ENCODE data around the gene HOATZ.

Gene HOATZ

DNA sequence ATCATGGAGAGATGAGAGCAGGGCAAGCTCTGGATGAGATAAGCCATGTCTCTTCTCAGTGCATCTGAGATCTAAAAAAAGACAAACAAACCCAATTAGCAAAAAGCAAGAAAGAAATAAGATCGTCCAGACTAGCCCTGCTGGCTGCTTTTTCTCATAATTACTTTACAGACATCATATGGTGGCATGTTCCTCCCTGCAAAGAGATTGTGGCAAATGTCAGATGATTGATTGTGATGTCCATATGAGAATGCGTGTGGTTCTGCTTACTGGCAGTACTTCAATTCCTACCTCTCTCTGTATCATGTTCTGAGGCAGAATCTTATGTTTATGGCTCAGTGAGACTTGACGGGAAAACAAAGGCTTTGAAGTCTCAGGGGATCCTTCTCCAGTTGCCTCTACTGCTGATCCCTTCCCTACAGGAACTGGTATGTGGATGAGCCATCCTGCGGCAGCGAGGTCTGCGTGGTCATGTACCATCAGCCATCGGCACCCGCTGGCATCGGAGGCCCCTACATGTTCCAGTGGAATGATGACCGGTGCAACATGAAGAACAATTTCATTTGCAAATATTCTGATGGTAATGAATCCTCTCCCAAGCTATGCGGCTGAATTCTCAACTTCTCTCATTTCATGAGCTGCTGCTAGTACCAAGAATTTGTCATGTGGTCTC lies 34.8 kb downstream of the HOATZ start:
- DNase-seq (ENCODE audit: low read depth), result no peak

- DNase-seq (ENCODE audit: low read depth), result no peak
These were observed 35.3 kb downstream of the HOATZ start for GRCh38 chr11:111549869-111550203.

DNA sequence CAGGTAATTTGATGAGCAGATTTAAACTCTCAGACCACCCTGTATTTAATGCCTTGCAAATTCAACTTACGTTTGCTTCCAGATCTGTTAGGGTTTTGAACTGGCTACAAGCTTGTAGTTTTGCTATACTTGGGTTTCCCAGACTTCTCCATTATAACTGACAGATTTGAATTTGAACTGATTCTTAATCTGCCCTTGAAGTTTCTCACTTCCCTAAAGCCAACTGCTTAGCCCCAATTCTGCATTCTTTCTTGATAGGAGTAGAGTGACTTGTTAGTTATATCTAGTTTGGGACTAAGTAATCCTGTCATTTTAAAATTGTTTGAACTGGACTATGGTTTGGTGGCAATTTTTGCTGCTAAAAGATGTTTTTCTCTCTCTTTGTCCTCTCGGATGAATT lies 35.7 kb downstream of the HOATZ start:
- no peak for DNase-seq (ENCODE audit: low read depth)

GRCh38 chr11:111554532-111554931 lies 40.0 kb downstream of the HOATZ start:
- DNase-seq (ENCODE audit: low read depth), result no peak

DNA sequence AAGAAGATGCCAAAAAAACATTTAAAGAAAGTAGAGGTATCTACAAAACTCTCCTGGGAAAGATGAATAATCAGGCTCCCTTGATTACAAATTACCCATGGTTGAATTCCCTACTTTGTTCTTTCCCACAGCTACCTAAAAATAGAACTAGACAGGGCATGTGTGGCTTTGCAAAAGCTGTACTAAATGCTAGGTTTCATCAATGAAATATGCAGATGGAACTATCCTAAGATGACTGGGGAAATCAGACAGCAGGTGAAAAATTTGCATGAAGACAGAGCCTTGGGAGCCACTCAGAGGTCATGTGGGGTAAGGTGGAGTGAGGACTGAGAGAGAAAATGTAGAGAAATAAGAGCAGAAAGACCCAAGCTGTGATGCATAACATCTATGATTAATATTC lies 40.7 kb downstream of the HOATZ start:
- no peak for DNase-seq (ENCODE audit: low read depth)

GRCh38 chr11:111557425-111558111 lies 43.0 kb downstream of the HOATZ start:
- no peak for DNase-seq (ENCODE audit: low read depth)

GRCh38 chr11:111559800-111560464 lies 45.4 kb downstream of the HOATZ start:
- no peak for DNase-seq (ENCODE audit: low read depth)

- DNase-seq (ENCODE audit: low read depth), result no peak
These were observed 46.2 kb downstream of the HOATZ start for GRCh38 chr11:111560800-111561199.

GRCh38 chr11:111561306-111561705 lies 46.7 kb downstream of the HOATZ start:
- no peak for DNase-seq (ENCODE audit: low read depth)

DNA sequence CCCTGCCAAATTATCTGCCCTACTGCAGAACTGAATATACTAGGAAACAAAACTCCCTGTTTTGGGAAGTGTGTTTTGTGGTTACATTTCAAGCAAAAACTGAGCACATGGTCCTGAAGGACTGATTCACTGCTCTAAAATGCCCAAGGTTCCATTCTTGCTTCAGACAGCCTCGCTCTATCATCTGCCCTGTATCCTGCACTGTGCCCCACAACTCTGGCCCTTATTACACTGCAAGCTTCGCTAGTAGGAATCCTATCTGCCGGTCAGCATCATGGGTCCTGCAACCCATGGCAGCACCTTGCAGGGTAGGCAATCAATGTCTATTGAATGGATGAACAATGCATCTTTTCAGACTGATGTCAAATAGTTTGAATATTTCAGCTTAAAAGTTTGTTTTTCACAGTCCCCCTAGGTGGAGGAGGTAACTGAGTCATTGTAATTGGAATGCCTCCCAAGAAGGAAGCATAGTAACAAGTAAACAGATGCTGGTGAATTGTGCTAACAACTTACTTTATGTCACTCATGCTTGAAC lies 47.3 kb downstream of the HOATZ start:
- no peak for DNase-seq (ENCODE audit: low read depth)

- no peak for DNase-seq (ENCODE audit: low read depth)
These were observed 48.3 kb downstream of the HOATZ start for GRCh38 chr11:111562692-111563389.

DNA sequence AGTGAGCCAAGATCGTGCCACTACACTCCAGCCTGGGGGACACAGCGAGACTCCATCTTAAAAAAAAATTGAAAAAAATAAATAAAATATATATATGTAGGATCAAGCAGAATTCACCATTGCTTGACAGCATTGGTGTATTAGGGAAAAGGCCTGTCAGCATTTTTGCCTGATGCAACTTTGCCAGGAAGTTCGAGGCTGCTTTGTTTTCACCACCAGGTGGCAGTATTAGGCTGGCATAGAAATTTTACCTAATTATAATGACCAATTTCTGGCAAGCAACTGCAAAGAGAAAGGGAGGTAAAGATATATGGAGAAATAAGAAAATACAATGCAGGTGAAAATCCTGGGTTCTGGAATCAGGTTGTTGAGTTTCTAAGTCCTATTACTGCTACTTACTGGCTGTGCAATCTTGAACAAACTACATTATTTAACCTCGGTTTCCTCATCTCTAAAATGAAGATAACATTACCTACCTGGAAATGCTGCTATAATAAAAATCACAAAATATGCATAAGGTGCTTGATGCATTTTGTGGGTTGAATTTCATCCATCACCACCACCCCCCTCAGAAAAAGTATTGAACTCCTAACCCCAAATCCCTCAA lies 50.6 kb downstream of the HOATZ start:
- DNase-seq (ENCODE audit: low read depth), result peak; percentile 40

DNA sequence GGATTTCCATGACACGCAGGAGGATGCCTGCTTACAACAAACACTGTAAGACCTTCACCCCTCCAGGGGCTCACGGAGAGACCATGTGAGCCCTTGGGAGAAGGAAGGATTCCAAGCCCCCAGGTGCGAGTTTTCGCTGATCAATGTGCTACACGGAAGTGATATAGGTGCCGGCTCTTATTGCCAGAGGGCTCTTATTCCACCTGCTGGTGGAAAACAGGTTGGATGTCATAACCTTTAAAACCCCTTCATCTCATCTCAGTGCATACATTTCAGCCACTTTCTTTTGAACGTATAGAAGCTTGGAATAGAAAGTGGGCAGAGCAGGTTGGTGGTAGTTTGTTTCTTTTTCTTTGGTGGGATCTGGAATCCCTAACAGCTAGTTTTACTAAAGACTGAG lies 51.7 kb downstream of the HOATZ start:
- no peak for DNase-seq (ENCODE audit: low read depth)

DNA sequence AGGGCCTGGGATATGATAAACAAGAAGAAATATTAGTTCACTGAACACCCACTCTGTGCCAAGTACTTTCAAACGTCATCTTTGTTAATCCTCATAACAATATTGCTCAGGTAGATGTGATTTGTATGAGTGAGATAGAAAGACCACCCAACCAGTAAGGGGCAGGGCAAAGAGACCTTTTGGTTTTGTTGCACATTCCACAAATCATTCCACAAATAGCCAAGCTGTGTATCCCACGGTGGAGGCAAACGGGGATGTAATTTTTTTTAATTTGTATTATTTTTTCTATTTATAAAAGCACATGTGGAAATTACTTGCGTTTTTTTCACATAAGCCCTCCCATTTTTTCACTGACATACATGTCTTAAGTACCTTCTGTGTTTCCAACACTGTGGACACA lies 54.9 kb downstream of the HOATZ start:
- DNase-seq (ENCODE audit: low read depth), result no peak

GRCh38 chr11:111570796-111571195 lies 56.2 kb downstream of the HOATZ start:
- DNase-seq (ENCODE audit: low read depth), result no peak

DNA sequence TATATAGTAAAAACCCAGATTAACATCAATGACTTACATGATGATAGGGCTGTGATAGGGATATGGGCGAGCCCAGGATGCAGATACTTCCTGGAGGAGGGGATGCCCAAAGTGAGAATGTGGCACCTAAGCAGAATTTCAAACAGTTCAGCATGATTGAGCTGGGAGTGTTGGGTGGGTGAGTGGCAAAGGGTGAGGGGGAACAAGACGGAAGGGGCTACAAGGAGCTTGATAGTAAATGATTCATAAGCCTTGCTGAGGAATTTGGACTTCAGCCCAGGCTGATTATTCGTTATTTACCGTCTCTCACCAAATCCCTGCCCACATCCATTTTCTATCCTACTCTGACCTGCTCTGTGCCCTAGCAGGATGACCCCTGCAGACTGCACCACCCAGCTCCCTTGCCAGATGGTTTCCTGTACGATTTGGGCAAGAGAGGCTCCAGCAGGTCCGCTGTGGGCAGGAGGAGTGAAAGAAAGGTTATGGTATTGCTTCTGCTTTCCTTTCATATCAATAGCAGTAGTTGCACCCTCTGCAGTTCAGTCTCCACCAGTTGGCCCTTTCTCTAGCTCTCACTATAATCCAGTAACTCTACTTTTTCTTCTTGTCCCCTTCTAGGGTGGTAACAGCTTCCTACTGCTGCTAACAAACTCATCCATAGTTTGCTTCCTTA lies 57.4 kb downstream of the HOATZ start:
- DNase-seq (ENCODE audit: low read depth), result no peak

DNA sequence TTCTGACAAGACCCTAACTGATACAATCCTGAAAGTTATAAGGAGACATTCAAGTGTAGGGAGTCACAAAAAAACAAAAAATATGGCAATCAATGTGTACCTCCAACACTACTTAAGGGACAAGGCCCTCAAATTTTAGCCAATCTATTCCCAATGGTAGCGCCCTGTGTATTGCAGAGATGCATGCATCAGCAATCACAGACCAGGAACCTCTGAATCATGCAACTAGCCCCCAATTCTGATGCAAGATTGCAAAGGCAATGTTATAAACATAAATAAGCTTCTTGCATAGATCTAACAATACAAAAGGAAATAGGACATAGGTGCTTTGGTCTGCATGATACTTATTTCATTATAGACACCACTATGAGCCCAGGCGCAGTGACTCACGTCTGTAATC lies 58.0 kb downstream of the HOATZ start:
- no peak for DNase-seq (ENCODE audit: low read depth)

DNA sequence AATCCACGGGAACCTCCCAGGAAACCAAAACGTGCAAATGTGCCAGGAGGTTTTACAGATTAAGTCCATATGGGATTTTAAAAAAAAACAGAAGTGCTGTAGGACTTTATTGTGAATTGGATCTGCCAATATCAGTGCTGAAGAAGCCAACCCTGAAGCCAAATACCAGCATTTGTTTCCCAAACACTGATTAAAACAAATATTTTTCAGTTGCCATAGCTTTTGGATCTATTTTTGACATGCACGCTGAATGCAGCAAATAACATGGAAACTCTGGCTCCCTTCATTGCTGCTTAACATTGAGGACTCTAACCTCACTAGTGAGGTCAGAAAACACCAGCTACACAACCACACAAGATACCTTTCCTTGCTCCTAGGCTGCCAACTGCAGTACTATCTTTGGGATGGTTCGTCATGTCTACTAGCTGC lies 59.3 kb downstream of the HOATZ start:
- DNase-seq (ENCODE audit: low read depth), result no peak

GRCh38 chr11:111574373-111575225 lies 60.0 kb downstream of the HOATZ start:
- no peak for DNase-seq (ENCODE audit: low read depth)

GRCh38 chr11:111575740-111576139 lies 61.2 kb downstream of the HOATZ start:
- no peak for DNase-seq (ENCODE audit: low read depth)

- no peak for DNase-seq (ENCODE audit: low read depth)
These were observed 63.2 kb downstream of the HOATZ start for GRCh38 chr11:111577821-111578220.
